ENCODE data around the gene ABCC11. TPM values are rescaled to one million over a fixed set of nuclear protein-coding genes. Genes with fewer than 3 reads are reported as not detected.

Gene ABCC11
- total RNA-seq, 2 experiments from 2014 or later, result 0.19 TPM; not detected in 1

- no peaks in the 10 kb centered on the region for H3K9me3 Mint-ChIP-seq (ENCODE audit: low read depth)
- DNase-seq, result peak; percentile 67
- H3K36me3 Mint-ChIP-seq, result no peaks in the 10 kb centered on the region
- CTCF ChIA-PET, result interaction anchor here (0.8 to 1.0 kb wide), 3 partner anchors 12 to 982 kb away, joined by 3 read pairs; no protein-coding TSS in a partner anchor
- H3K4me3 Mint-ChIP-seq, result no peak overlapping the region
- H3K4me1 Mint-ChIP-seq, result peaks cover 14% of the 10 kb centered on the region
- H3K27me3 Mint-ChIP-seq, result no peaks in the 10 kb centered on the region
- no peak overlapping the region for H3K27ac Mint-ChIP-seq
- peak; percentile 80 for ATAC-seq
These were observed 124.1 kb downstream of the ABCC11 start for GRCh38 chr16:48123104-48123788.

GRCh38 chr16:48121276-48121675, 126.1 kb downstream of the ABCC11 start:
- DNase-seq (no peak), ATAC-seq (no peak)
- Mint-ChIP-seq H3K36me3 (no peaks in the 10 kb centered on the region), H3K27ac (no peak overlapping the region), H3K27me3 (no peaks in the 10 kb centered on the region), H3K4me1 (peaks cover 14% of the 10 kb centered on the region), H3K4me3 (no peak overlapping the region), H3K9me3 (ENCODE audit: low read depth) (no peaks in the 10 kb centered on the region)
- CTCF ChIA-PET, result interaction anchor here (1.2 kb wide), 1 partner anchor 980 kb away, joined by 3 read pairs; no protein-coding TSS in a partner anchor

- Mint-ChIP-seq H3K36me3 (no peaks in the 10 kb centered on the region), H3K4me3 (no peak overlapping the region), H3K27me3 (peaks cover 5% of the 10 kb centered on the region), H3K27ac (no peak overlapping the region), H3K9me3 (ENCODE audit: low read depth) (no peaks in the 10 kb centered on the region), H3K4me1 (peaks cover 13% of the 10 kb centered on the region)
- ATAC-seq, result no peak
- DNase-seq, result no peak
- CTCF ChIA-PET, result no interaction called here
These were observed 128.5 kb downstream of the ABCC11 start for GRCh38 chr16:48118841-48119240.

GRCh38 chr16:48117217-48118105, 129.9 kb downstream of the ABCC11 start:
- no peaks in the 10 kb centered on the region for H3K9me3 Mint-ChIP-seq (ENCODE audit: low read depth)
- CTCF ChIA-PET, result interaction anchor here (0.9 to 1.8 kb wide), 3 partner anchors 8 to 975 kb away, joined by 3 to 5 read pairs (median 5); no protein-coding TSS in a partner anchor
- ATAC-seq, result peak; percentile 66

More at GRCh38 chr16:48117217-48118105, 129.9 kb downstream of the ABCC11 start:
- peak; percentile 58 for DNase-seq
- no peak overlapping the region for H3K27ac Mint-ChIP-seq
- H3K4me3 Mint-ChIP-seq, result no peak overlapping the region
- H3K4me1 Mint-ChIP-seq, result peaks cover 2% of the 10 kb centered on the region
- no peaks in the 10 kb centered on the region for H3K36me3 Mint-ChIP-seq
- H3K27me3 Mint-ChIP-seq, result peaks cover 5% of the 10 kb centered on the region

Other genes starting within 250 kb of the ABCC11 start
- gene ABCC12, start 91.5 kb downstream of the ABCC11 start, total RNA-seq, result not detected
- gene LONP2, start 3.2 kb downstream of the ABCC11 start, total RNA-seq, result 10 to 100 TPM; 50.6 to 54.3 TPM
- 10 to 100 TPM; 15.5 to 17.6 TPM for gene SIAH1, start 137.9 kb upstream of the ABCC11 start, total RNA-seq